GM12865 (cell line): ENCODE measurements around the gene NCK2.

Experiments used
- DNase-seq: peaks from one replicate; pipeline ENCODE4 v3.0.0; 2010; ENCODE audit warnings: low read depth
- H3K4me3 ChIP-seq: 2 replicates; pipeline ENCODE4 v1.5.1; 2011; ENCODE audit warnings: mild to moderate bottlenecking, low read depth, low read length, control low read depth
- CTCF ChIP-seq: IDR thresholded peaks from 2 replicates; pipeline ENCODE4 v1.5.1; 2011; ENCODE audit warnings: low read length, control low read depth, low read depth, inconsistent platforms; ENCODE audit not compliant: insufficient read depth; ENCODE audit errors: missing control alignments

NCK2 gene

GRCh38 chr2:105856581-105856980 is 111.9 kb downstream of the NCK2 start:
- H3K4me3 ChIP-seq: no peak overlapping the region
- TF ChIP-seq CTCF: no peak

GRCh38 chr2:105857076-105857740 is 112.5 kb downstream of the NCK2 start:
- DNase-seq: no peak
- no peak for TF ChIP-seq CTCF
- H3K4me3 ChIP-seq: no peak overlapping the region

More at GRCh38 chr2:105856581-105856980, 111.9 kb downstream of the NCK2 start:
- no peak for DNase-seq

- TF ChIP-seq CTCF: no peak
- H3K4me3 ChIP-seq: no peak overlapping the region
- no peak for DNase-seq
Observed at GRCh38 chr2:105858868-105859693, 114.4 kb downstream of the NCK2 start.

GRCh38 chr2:105859694-105859951 is 114.9 kb downstream of the NCK2 start:
- no peak overlapping the region for H3K4me3 ChIP-seq
- no peak for TF ChIP-seq CTCF
- no peak for DNase-seq

- no peak for TF ChIP-seq CTCF
- DNase-seq: no peak
- H3K4me3 ChIP-seq: no peak overlapping the region
Observed at GRCh38 chr2:105860567-105860966, 115.9 kb downstream of the NCK2 start.

- no peak for TF ChIP-seq CTCF
- no peak for DNase-seq
- H3K4me3 ChIP-seq: no peak overlapping the region
Observed at GRCh38 chr2:105861200-105861599, 116.5 kb downstream of the NCK2 start.
